IMR-90 (cell line): ENCODE results near the gene PRKAG2. TPM values are rescaled to one million over a fixed set of nuclear protein-coding genes. Genes with fewer than 3 reads are reported as not detected.

Source experiments
- ATAC-seq: fragments of 200-7000 bp; cut with Tn5 transposase; 2 replicates; pipeline ENCODE4 v1.9.1; 2020; ENCODE audit warnings: low read depth, mild to moderate bottlenecking, moderate library complexity
- BruUV-seq: library from RNA; stranded (reverse); fragments of 400-500 nt; replicated peaks from 2 replicates; lab custom pipeline; 2021; lab: Mats Ljungman, UMichigan
- CTCF ChIA-PET: fragments of 300-600 bp; formaldehyde crosslinking; extraction: SDS; loops from one replicate; lab custom pipeline; 2021; ENCODE audit warnings: antibody characterized with exemption; lab: Yijun Ruan, JAX
- POLR2A ChIA-PET: fragments of 300-600 bp; sonication (Branson Sonifier 250); formaldehyde crosslinking; loops from one replicate; lab custom pipeline; 2022; ENCODE audit warnings: antibody characterized with exemption; ENCODE audit not compliant: unreplicated experiment; lab: Charles Lee
- DNase-seq: peaks from one replicate; pipeline ENCODE4 v3.0.0; 2013
- H2AFZ ChIP-seq: replicated peaks from 2 replicates; pipeline ENCODE3; 2013; ENCODE audit warnings: low read length, mild to moderate bottlenecking; ENCODE audit not compliant: poor library complexity
- H2AK5ac ChIP-seq: 2 replicates; pipeline ENCODE4 v1.6.1; 2013; ENCODE audit warnings: low read depth, low read length, inconsistent platforms
- H2AK9ac ChIP-seq: replicated peaks from 2 replicates; pipeline ENCODE3; 2013; ENCODE audit warnings: mild to moderate bottlenecking, low read depth, low read length, moderate library complexity; ENCODE audit not compliant: poor library complexity
- H2BK120ac ChIP-seq: 2 replicates; pipeline ENCODE4 v1.6.1; 2013; ENCODE audit warnings: low read depth, low read length, inconsistent platforms
- H2BK15ac ChIP-seq: 3 replicates; pipeline ENCODE4 v1.6.1; 2013; ENCODE audit warnings: low read depth, low read length, inconsistent platforms
- H2BK20ac ChIP-seq: 2 replicates; pipeline ENCODE4 v1.6.1; 2013; ENCODE audit warnings: low read depth, mild to moderate bottlenecking, inconsistent platforms, low read length, moderate library complexity
- H2BK5ac ChIP-seq: 2 replicates; pipeline ENCODE4 v1.6.1; 2013; ENCODE audit warnings: mild to moderate bottlenecking, low read depth, low read length, inconsistent platforms; ENCODE audit not compliant: poor library complexity, severe bottlenecking
- H3K14ac ChIP-seq: replicated peaks from 2 replicates; pipeline ENCODE4 v1.6.1; 2013; ENCODE audit warnings: low read depth, low read length, inconsistent platforms
- H3K18ac ChIP-seq: 2 replicates; pipeline ENCODE4 v1.6.1; 2013; ENCODE audit warnings: low read depth, low read length, control low read depth
- H3K23ac ChIP-seq: 2 replicates; pipeline ENCODE4 v1.6.1; 2013; ENCODE audit warnings: low read depth, low read length, inconsistent platforms
- H3K27ac ChIP-seq: 2 replicates; pipeline ENCODE4 v1.5.1; 2013; ENCODE audit warnings: mild to moderate bottlenecking, control low read depth, low read length; ENCODE audit not compliant: insufficient read depth
- H3K27me3 ChIP-seq: 2 replicates; pipeline ENCODE4 v1.6.1; 2013; ENCODE audit warnings: low read length; ENCODE audit not compliant: control insufficient read depth, insufficient read depth
- H3K36me3 ChIP-seq: 2 replicates; pipeline ENCODE4 v1.6.1; 2013; ENCODE audit warnings: low read length, mixed read lengths; ENCODE audit not compliant: control insufficient read depth, insufficient read depth
- H3K4ac ChIP-seq: 2 replicates; pipeline ENCODE4 v1.6.1; 2013; ENCODE audit warnings: low read depth, low read length, inconsistent platforms
- H3K4me1 ChIP-seq: 2 replicates; pipeline ENCODE4 v1.6.1; 2013; ENCODE audit warnings: low read length, mixed read lengths; ENCODE audit not compliant: control insufficient read depth, insufficient read depth
- H3K4me2 ChIP-seq: 2 replicates; pipeline ENCODE4 v1.6.1; 2013; ENCODE audit warnings: low read depth, mild to moderate bottlenecking, control low read depth, low read length, moderate library complexity
- H3K4me3 ChIP-seq: 2 replicates; pipeline ENCODE4 v1.5.1; 2013; ENCODE audit warnings: low read depth, mild to moderate bottlenecking, control low read depth, low read length, moderate library complexity; ENCODE audit not compliant: insufficient read depth
- H3K56ac ChIP-seq: 2 replicates; pipeline ENCODE4 v1.6.1; 2013; ENCODE audit warnings: low read length, inconsistent platforms; ENCODE audit not compliant: insufficient read depth; ENCODE audit errors: extremely low read depth
- H3K79me1 ChIP-seq, 2 experiments: 2 replicates each; pipeline ENCODE4 v1.6.1; 2013; ENCODE audit warnings: low read length in 2 of 2, inconsistent platforms in 1 of 2, low read depth in 1 of 2
- H3K9ac ChIP-seq: 2 replicates; pipeline ENCODE4 v1.6.1; 2013; ENCODE audit warnings: low read depth, low read length, control low read depth
- H3K9me1 ChIP-seq: 2 replicates; pipeline ENCODE4 v1.6.1; 2013; ENCODE audit warnings: low read length, inconsistent platforms; ENCODE audit not compliant: insufficient read depth
- H3K9me3 ChIP-seq: 2 replicates; pipeline ENCODE4 v1.6.1; 2013; ENCODE audit warnings: low read length; ENCODE audit not compliant: control insufficient read depth, insufficient read depth
- H4K20me1 ChIP-seq: 2 replicates; pipeline ENCODE4 v1.6.1; 2013; ENCODE audit warnings: low read length, inconsistent platforms; ENCODE audit not compliant: insufficient read depth
- H4K5ac ChIP-seq: 2 replicates; pipeline ENCODE4 v1.6.1; 2013; ENCODE audit warnings: mild to moderate bottlenecking, low read depth, low read length, control low read depth
- H4K8ac ChIP-seq, 2 experiments: 2 replicates each; pipeline ENCODE4 v1.6.1; 2013; ENCODE audit warnings: low read depth in 2 of 2, low read length in 2 of 2, control low read depth in 1 of 2, inconsistent platforms in 1 of 2
- H4K91ac ChIP-seq: 2 replicates; pipeline ENCODE4 v1.6.1; 2013; ENCODE audit warnings: low read depth, low read length, inconsistent platforms; ENCODE audit not compliant: insufficient read depth
- CEBPB ChIP-seq: IDR thresholded peaks from 2 replicates; pipeline ENCODE4 v1.6.1; 2012; ENCODE audit warnings: low read depth, low read length, improper control_type of control experiment
- POLR2A ChIP-seq: IDR thresholded peaks from 2 replicates; pipeline ENCODE4 v1.6.1; 2012; ENCODE audit warnings: mild to moderate bottlenecking, low read depth, low read length
- WGBS, 2 experiments: methylation state at CpG; one replicate each; pipeline versions ENCODE4 v1.1.5 to v1.1.7; 2013; ENCODE audit warnings: missing lambda C conversion rate in 2 of 2; ENCODE audit not compliant: insufficient read length in 1 of 2; ENCODE audit errors: extremely low coverage in 2 of 2; 5-methylcytosine and 5-hydroxymethylcytosine counted together
- dilution Hi-C: fragments of 300-500 bp; cut with HindIII; formaldehyde crosslinking; loops from one replicate; pipeline ENCODE4 v1.14.3; 2018; ENCODE audit warnings: low sequenced_read_pairs; ENCODE audit not compliant: unreplicated experiment
- in situ Hi-C: fragments of 300-500 bp; cut with MboI; formaldehyde crosslinking; loops from 3 replicates; pipeline ENCODE4 v1.14.3; 2019; ENCODE audit warnings: low sequenced_read_pairs, inconsistent platforms, mixed read lengths
- intact Hi-C: fragments of 100-400 bp; cut with micrococcal nuclease; formaldehyde crosslinking; loops from 2 replicates; pipeline ENCODE4 v1.10.0; 2022
- polyA plus RNA-seq, 3 experiments: library from polyadenylated mRNA; depleted of rRNA; stranded (reverse); fragments of >200 nt; gene quantifications; 2 replicates each; pipeline ENCODE4 v1.2.3, GENCODE V29; 2012; ENCODE audit warnings: low replicate concordance in 1 of 3
- total RNA-seq: library from RNA; depleted of rRNA; stranded (reverse); fragments of >200 nt; gene quantifications from 2 replicates; pipeline ENCODE4 v1.2.3, GENCODE V29; 2012

PRKAG2 gene
- total and polyA plus RNA-seq, 2 of the 4 experiments (the other 2 are of a cell fraction): 15.4 to 21.6 TPM

DNA sequence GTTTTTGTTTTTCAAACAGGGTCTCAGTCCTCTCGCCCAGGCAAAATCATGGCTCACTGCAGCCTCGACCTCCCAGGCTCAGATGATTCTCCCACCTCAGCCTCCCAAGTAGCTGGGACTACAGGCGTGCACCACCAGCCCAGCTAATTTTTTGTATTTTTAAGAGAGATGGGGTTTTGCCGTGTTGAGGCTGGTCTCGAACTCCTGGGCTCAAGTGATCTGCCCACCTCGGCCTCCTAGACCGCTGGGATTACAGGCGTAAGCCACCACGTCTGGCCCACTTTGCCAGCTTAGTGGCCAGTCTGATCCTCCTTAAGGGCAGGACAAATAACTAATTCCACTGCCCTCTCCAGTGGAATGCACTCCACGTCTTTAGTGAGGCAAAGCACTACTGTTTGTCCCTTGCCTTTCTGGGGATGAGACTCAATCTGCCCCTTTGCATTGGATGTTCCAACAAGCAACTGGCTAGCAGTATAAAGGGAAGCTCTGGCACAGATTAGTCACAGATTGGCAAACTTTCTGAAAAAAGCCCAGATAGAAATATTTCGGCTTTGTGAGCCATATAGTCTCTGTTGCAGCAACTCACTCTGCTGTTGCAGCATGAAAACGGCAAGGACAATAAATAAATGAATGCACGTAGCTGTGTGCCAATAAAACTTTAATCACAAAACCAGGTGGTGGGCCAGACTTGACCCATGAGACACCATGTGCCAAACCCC, 213.4 kb downstream of the PRKAG2 start:
- Histone ChIP-seq H3K9me3 (peaks cover 13% of the 10 kb centered on the region), H2AK9ac (no peak overlapping the region), H3K4me3 (no peak overlapping the region), H4K20me1 (no peaks in the 10 kb centered on the region), H2AFZ (no peak overlapping the region), H2AK5ac (peak overlapping the region; percentile 25; the same call in 1 of the 2 replicates), H3K79me1 (peaks cover 0 to 7% of the 10 kb centered on the region in 2 experiments; a peak in 2 of 4 replicates), H3K56ac (no peak overlapping the region), H3K23ac (no peak overlapping the region), H3K14ac (no peak overlapping the region), H3K4me2 (no peak overlapping the region), H2BK5ac (no peak overlapping the region), H4K91ac (peak overlapping the region; percentile 20; the same call in 1 of the 2 replicates), H4K5ac (peak overlapping the region; percentile 30; the same call in 1 of the 2 replicates), H2BK120ac (peak overlapping the region; percentile 20; the same call in 1 of the 2 replicates), H3K4ac (peak overlapping the region; percentile 19; the same call in 1 of the 2 replicates), H3K9me1 (peaks cover 17% of the 10 kb centered on the region), H3K4me1 (peaks cover 19% of the 10 kb centered on the region), H4K8ac (0 out of 4 replicates have a peak overlapping the region, but pooled peaks of 1 of the 2 experiments have one; percentile 20), H2BK15ac (peak overlapping the region; percentile 37; the same call in 1 of the 3 replicates), H3K27ac (no peak overlapping the region), H3K9ac (no peak overlapping the region), H3K36me3 (no peaks in the 10 kb centered on the region), H3K18ac (peak overlapping the region; percentile 42), H3K27me3 (no peaks in the 10 kb centered on the region), H2BK20ac (no peak overlapping the region)
- DNase-seq: no peak
- ATAC-seq: no peak
- intact Hi-C loops: loop anchor here (2.0 kb wide), 1 partner anchor 23 kb away; no protein-coding TSS in a partner anchor
- TF ChIP-seq CEBPB (peak; percentile 30; the same call in 1 of the 2 replicates), POLR2A (no peak)
- in situ Hi-C loops: no loop called here
- dilution Hi-C loops: no loop called here
- CTCF ChIA-PET: no interaction called here
- POLR2A ChIA-PET: no interaction called here
- WGBS, 2 experiments: 95% methylated on average over 4 of the region's 13 CpGs; no CpG with 5 or more reads in 1 of the 2 experiments
- no TSS peak for BruUV-seq
